Heart left ventricle (tissue), 16 donors: ENCODE measurements around the gene ATXN7L1. TPM values are rescaled to one million over a fixed set of nuclear protein-coding genes. Genes with fewer than 3 reads are reported as not detected.

Source experiments
- ATAC-seq, 4 donors: fragments of 200-7000 bp; cut with Tn5 transposase; one replicate each; pipeline ENCODE4 v1.9.1; 2020 to 2022; ENCODE audit warnings: moderate library complexity in 4 of 4, mild to moderate bottlenecking in 3 of 4, moderate number of reproducible peaks in 1 of 4
- DNase-seq, 5 donors: peaks; one replicate each; pipeline ENCODE4 v3.0.0-alpha.2; 2020
- H3K27ac ChIP-seq, 12 donors: fragments of 200-600 bp; sonication (generic) in 4 of 12; one replicate each; pipeline versions ENCODE4 v1.5.0 to v1.8.0; 2016 to 2022; ENCODE audit warnings: mild to moderate bottlenecking in 2 of 12
- H3K27me3 ChIP-seq, 9 donors: fragments of 200-600 bp; sonication (generic) in 2 of 9; one replicate each; pipeline versions ENCODE4 v1.5.1 to v1.8.0; 2016 to 2022; ENCODE audit warnings: mild to moderate bottlenecking in 3 of 9
- H3K36me3 ChIP-seq, 9 donors: fragments of 200-600 bp; sonication (generic) in 2 of 9; one replicate each; pipeline versions ENCODE4 v1.5.0 to v1.8.0; 2018 to 2022; ENCODE audit warnings: mild to moderate bottlenecking in 2 of 9
- H3K4me1 ChIP-seq, 12 donors: fragments of 200-600 bp; sonication (generic) in 4 of 12; one replicate each; pipeline versions ENCODE4 v1.5.0 to v1.8.0; 2016 to 2022; ENCODE audit warnings: mild to moderate bottlenecking in 3 of 12
- H3K4me3 ChIP-seq, 12 donors: fragments of 200-600 bp; sonication (generic) in 4 of 12; one replicate each; pipeline versions ENCODE4 v1.5.0 to v1.8.0; 2017 to 2022; ENCODE audit warnings: mild to moderate bottlenecking in 9 of 12, moderate library complexity in 4 of 12
- H3K9me3 ChIP-seq, 12 donors: fragments of 200-600 bp; sonication (generic) in 4 of 12; one replicate each; pipeline versions ENCODE4 v1.5.0 to v1.8.0; 2016 to 2022; ENCODE audit warnings: mild to moderate bottlenecking in 1 of 12
- CTCF ChIP-seq, 12 donors: fragments of 200-600 bp; sonication (generic) in 4 of 12; IDR thresholded peaks; one replicate each; pipeline versions ENCODE4 v1.5.0 to v1.8.0; 2018 to 2022; ENCODE audit warnings: antibody characterized with exemption in 12 of 12, mild to moderate bottlenecking in 5 of 12
- POLR2A ChIP-seq, 2 donors: fragments of 450-650 bp; IDR thresholded peaks; one replicate each; pipeline ENCODE4 v1.6.1; 2017; ENCODE audit warnings: antibody characterized with exemption in 2 of 2, mild to moderate bottlenecking in 2 of 2, moderate library complexity in 2 of 2
- WGBS, 4 donors: extraction: QIAGEN DNeasy Blood & Tissue Kit in 2 of 4; methylation state at CpG; one replicate each; pipeline versions ENCODE4 v1.1.5 to v1.1.7; 2013 to 2018; 5-methylcytosine and 5-hydroxymethylcytosine counted together
- intact Hi-C, 10 donors: fragments of 100-400 bp; cut with DNase I; formaldehyde crosslinking; loops; one replicate each; pipeline versions ENCODE4 v1.11.1 to v1.14.2; 2022
- polyA plus RNA-seq, 2 donors: library from polyadenylated mRNA; stranded (reverse); fragments of 200-250 nt; gene quantifications; one replicate each; pipeline ENCODE4 v1.2.3, GENCODE V29; 2013
- total RNA-seq, 9 donors: library from RNA; depleted of rRNA in 2 of 9; stranded (reverse); fragments of >200 nt in 2 of 9; fragmentation: NEBNext Ultra II Directional in 3 of 9; extraction: Animal tissue kit (Norgen Biotek cat#: 25700) in 3 of 9; gene quantifications; one replicate each; pipeline versions ENCODE4 v1.1.0 to v1.2.4, GENCODE V29; 2016 to 2023
- donor health status: ischemic (EF 13 %, LVEDD 7.1; RV severe dilation, severe dysfunction).
- donor health status: healthy with polysubstance abuse.
- donor health status: DM: no; HTN: yes; CAD: no.
- donor health status: DM: no; HTN: no; CAD: no.
- donor health status: ischemic (EF 25% LVEDD 6.9; RV normal size, moderate dysfunction).
- donor health status: ischemic (EF 25% LVEDD 5.7; RV mildly dilated, moderate dysfunction).
- donor health status: healthy.
- donor health status: DM: yes; HTN: yes; CAD: no.
- donor health status: ischemic (EF 35%, LVEDD 5.7; RV mildly dilated, moderate dysfunction).
- donor health status: nonischemic (EF 11% LVEDD 7.7; RV severe dilation, severe dysfunction).
- donor health status: DM: yes; HTN: yes; CAD: no.
- donor health status: PGD.
- donor health status: ischemic (EF 29% LVEDD 5.4; RV normal size, mild dysfunction).
- donor health status: nonischemic (EF 23%, LVEDD 6.1; RV moderate dilation, normal function).

The ATXN7L1 gene
- total and polyA plus RNA-seq, 11 donors: 2.0 to 10.6 (median 3.6) TPM

GRCh38 chr7:105830405-105831301, 45.7 kb downstream of the ATXN7L1 start:
- ATAC-seq (peak in 1 of 4 donors; percentile 38), DNase-seq (no peak)
- no peak for TF ChIP-seq POLR2A (IDR thresholded peaks at IDR 0.05)
- no peak for TF ChIP-seq CTCF (IDR thresholded peaks at IDR 0.05)
- peak overlapping the region in 1 of 12 donors; percentile 55 for H3K27ac ChIP-seq
- 67 to 78% (median 73%) methylated on average over 6 of the region's 6 CpGs for WGBS, 4 donors
- H3K27me3 ChIP-seq: no peaks in the 10 kb centered on the region
- H3K9me3 ChIP-seq: no peaks in the 10 kb centered on the region
- peaks cover 0 to 25% (median 5%) of the 10 kb centered on the region in 12 donors for H3K4me1 ChIP-seq
- no peaks in the 10 kb centered on the region for H3K36me3 ChIP-seq
- no peak overlapping the region for H3K4me3 ChIP-seq
- intact Hi-C loops: no loop called here

- Histone ChIP-seq H3K27ac (peak overlapping the region in 1 of 12 donors; percentile 55), H3K9me3 (no peaks in the 10 kb centered on the region), H3K27me3 (no peaks in the 10 kb centered on the region), H3K36me3 (no peaks in the 10 kb centered on the region), H3K4me3 (no peak overlapping the region), H3K4me1 (peaks cover 0 to 25% (median 5%) of the 10 kb centered on the region in 12 donors)
- no peak for ATAC-seq
- no peak for DNase-seq
- TF ChIP-seq CTCF (IDR thresholded peaks at IDR 0.05) (no peak), POLR2A (IDR thresholded peaks at IDR 0.05) (no peak)
- intact Hi-C loops: loop anchor here in 1 of 10 donors (10.0 kb wide), 1 partner anchor 55 kb away; no protein-coding TSS in a partner anchor
- WGBS, 4 donors: 80 to 86% (median 85%) methylated on average over 5 of the region's 5 CpGs
These were observed 46.6 kb downstream of the ATXN7L1 start for GRCh38 chr7:105829681-105830322.

GRCh38 chr7:105828141-105828540, 48.3 kb downstream of the ATXN7L1 start:
- no peaks in the 10 kb centered on the region for H3K27me3 ChIP-seq
- no peak for TF ChIP-seq CTCF (IDR thresholded peaks at IDR 0.05)
- no peak overlapping the region for H3K4me3 ChIP-seq
- no peaks in the 10 kb centered on the region for H3K36me3 ChIP-seq
- ATAC-seq (no peak), DNase-seq (no peak)
- no peaks in the 10 kb centered on the region for H3K9me3 ChIP-seq
- WGBS, 4 donors: 93 to 97% (median 94%) methylated on average over 2 of the region's 2 CpGs
- H3K4me1 ChIP-seq: peaks cover 0 to 28% (median 7%) of the 10 kb centered on the region in 12 donors
- intact Hi-C loops: loop anchor here in 1 of 10 donors (10.0 kb wide), 1 partner anchor 53 kb away; no protein-coding TSS in a partner anchor
- H3K27ac ChIP-seq: no peak overlapping the region
